HG02981 (cell line): ENCODE results near the gene GIT1.

ENCODE experiments used
- ATAC-seq: cut with Tn5 transposase; IDR thresholded peaks from one replicate; pipeline ENCODE4 v1.9.1; 2021; ENCODE audit warnings: mild to moderate bottlenecking, moderate library complexity; ENCODE audit not compliant: unreplicated experiment

The GIT1 gene

DNA sequence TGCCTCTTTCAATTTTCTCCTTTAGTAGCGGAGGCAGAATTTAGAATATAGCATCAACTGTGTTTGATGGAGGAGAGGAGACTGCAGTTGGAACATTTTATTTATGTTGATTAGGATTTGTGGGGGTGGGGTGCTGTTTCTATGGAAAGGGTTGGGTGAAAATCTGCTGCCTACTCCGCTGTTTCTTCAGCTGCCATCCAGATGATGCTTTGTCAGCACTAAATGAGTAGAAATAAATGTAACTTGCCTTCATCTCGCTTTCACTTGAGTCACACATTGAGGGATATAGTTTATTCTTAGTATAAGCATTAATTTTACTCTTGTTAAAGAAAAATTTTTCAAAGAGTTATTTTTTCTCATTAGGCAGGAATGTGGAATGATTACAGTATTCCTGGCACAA, 64.8 kb downstream of the GIT1 start:
- no peak for ATAC-seq
